ENCODE results near the gene SNAI3. TPM values are rescaled to one million over a fixed set of nuclear protein-coding genes. Genes with fewer than 3 reads are reported as not detected.

SNAI3 gene
- total and polyA plus RNA-seq, 8 donors, result 0.55 to 4.2 (median 1.5) TPM; not detected in 3

GRCh38 chr16:88723507-88723887 is 37.2 kb upstream of the SNAI3 start:
- no peak overlapping the region for H3K27ac ChIP-seq
- intact Hi-C loops (cut with DNase I; ENCODE audit: low total_unique reads), result no loop called here
- no peak for DNase-seq
- H3K36me3 ChIP-seq, result peaks cover 82 to 97% (median 97%) of the 10 kb centered on the region in 4 donors
- no peaks in the 10 kb centered on the region for H3K9me3 ChIP-seq
- TF ChIP-seq EP300 (IDR thresholded peaks at IDR 0.05) (no peak), CTCF (IDR thresholded peaks at IDR 0.05) (no peak), POLR2A (IDR thresholded peaks at IDR 0.05) (no peak), POLR2AphosphoS5 (IDR thresholded peaks at IDR 0.05) (no peak)
- no peaks in the 10 kb centered on the region for H3K27me3 ChIP-seq
- no peak overlapping the region for H3K4me3 ChIP-seq
- H3K4me1 ChIP-seq, result no peaks in the 10 kb centered on the region
- 81 to 96% (median 90%) methylated on average over 4 to 8 of the region's 8 CpGs for WGBS, 5 donors

DNA sequence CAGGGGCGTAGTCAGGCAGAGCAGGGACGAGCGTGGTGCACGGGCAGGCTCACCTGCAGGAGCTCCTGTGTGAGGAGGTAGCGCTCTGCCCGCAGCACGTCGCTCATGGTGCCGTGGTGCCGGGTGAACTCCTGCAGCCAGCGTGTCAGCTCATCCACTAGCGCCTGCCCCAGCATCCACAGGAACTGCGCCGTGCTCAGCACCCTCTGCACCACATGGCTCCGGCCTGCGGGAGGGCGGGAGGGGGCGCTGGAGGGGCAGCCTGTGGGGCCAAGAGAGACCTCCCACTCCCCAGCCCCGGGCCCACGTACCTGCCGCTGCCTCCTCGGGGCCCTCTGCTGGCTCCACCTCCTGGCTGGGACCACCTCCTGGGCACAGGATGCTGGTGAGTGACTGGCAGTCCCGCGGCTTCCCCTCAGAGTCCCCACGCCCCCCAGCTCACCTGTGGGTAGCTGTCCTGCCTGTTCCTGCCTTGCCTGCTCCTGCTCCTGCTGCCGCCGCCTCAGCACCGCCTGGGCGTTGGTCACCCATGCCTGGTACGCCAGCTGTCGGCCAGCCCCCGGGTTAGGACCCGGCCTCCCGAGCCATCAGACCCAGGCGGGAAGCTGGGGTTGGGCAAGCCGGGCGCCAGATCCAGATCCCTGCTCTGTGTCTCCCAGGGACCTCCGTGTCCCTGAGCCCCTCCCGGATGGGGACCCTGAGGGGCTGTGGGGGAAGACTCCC is 36.6 kb upstream of the SNAI3 start:
- H3K36me3 ChIP-seq, result peaks cover 82 to 100% (median 100%) of the 10 kb centered on the region in 4 donors
- intact Hi-C loops (cut with DNase I; ENCODE audit: low total_unique reads), result no loop called here
- 90 to 95% (median 94%) methylated on average over 9 to 39 of the region's 39 CpGs for WGBS, 5 donors

GRCh38 chr16:88721815-88722755 is 35.8 kb upstream of the SNAI3 start:
- TF ChIP-seq POLR2A (IDR thresholded peaks at IDR 0.05) (no peak), POLR2AphosphoS5 (IDR thresholded peaks at IDR 0.05) (no peak), EP300 (IDR thresholded peaks at IDR 0.05) (no peak), CTCF (IDR thresholded peaks at IDR 0.05) (no peak)
- H3K36me3 ChIP-seq, result peaks cover 86 to 100% (median 100%) of the 10 kb centered on the region in 4 donors
- H3K27ac ChIP-seq, result no peak overlapping the region
- no peaks in the 10 kb centered on the region for H3K9me3 ChIP-seq
- intact Hi-C loops (cut with DNase I; ENCODE audit: low total_unique reads), result no loop called here
- no peaks in the 10 kb centered on the region for H3K4me1 ChIP-seq
- DNase-seq, result no peak
- no peak overlapping the region for H3K4me3 ChIP-seq
- no peaks in the 10 kb centered on the region for H3K27me3 ChIP-seq
- 93 to 96% (median 95%) methylated on average over 28 to 61 of the region's 61 CpGs for WGBS, 5 donors

More for the DNA sequence above, 36.6 kb upstream of the SNAI3 start:
- H3K9me3 ChIP-seq, result no peaks in the 10 kb centered on the region
- H3K4me3 ChIP-seq, result no peak overlapping the region
- no peak for DNase-seq
- H3K4me1 ChIP-seq, result no peaks in the 10 kb centered on the region
- no peaks in the 10 kb centered on the region for H3K27me3 ChIP-seq
- TF ChIP-seq EP300 (IDR thresholded peaks at IDR 0.05), result no peak
- TF ChIP-seq CTCF (IDR thresholded peaks at IDR 0.05), result no peak
- TF ChIP-seq POLR2A (IDR thresholded peaks at IDR 0.05), result no peak
- no peak for TF ChIP-seq POLR2AphosphoS5 (IDR thresholded peaks at IDR 0.05)
- H3K27ac ChIP-seq, result no peak overlapping the region

GRCh38 chr16:88721236-88721635 is 34.9 kb upstream of the SNAI3 start:
- no peaks in the 10 kb centered on the region for H3K4me1 ChIP-seq
- H3K4me3 ChIP-seq, result no peak overlapping the region
- TF ChIP-seq POLR2AphosphoS5 (IDR thresholded peaks at IDR 0.05) (no peak), EP300 (IDR thresholded peaks at IDR 0.05) (no peak), CTCF (IDR thresholded peaks at IDR 0.05) (no peak), POLR2A (IDR thresholded peaks at IDR 0.05) (no peak)
- 95 to 100% (median 97%) methylated on average over 5 to 17 of the region's 17 CpGs for WGBS, 5 donors
- no peak for DNase-seq
- intact Hi-C loops (cut with DNase I; ENCODE audit: low total_unique reads), result no loop called here
- H3K36me3 ChIP-seq, result peaks cover 86 to 100% (median 100%) of the 10 kb centered on the region in 4 donors
- H3K9me3 ChIP-seq, result no peaks in the 10 kb centered on the region
- H3K27ac ChIP-seq, result no peak overlapping the region
- H3K27me3 ChIP-seq, result no peaks in the 10 kb centered on the region

All from stomach (tissue), 9 donors.